Measurements from ENCODE around the gene IQCC.

IQCC gene

DNA sequence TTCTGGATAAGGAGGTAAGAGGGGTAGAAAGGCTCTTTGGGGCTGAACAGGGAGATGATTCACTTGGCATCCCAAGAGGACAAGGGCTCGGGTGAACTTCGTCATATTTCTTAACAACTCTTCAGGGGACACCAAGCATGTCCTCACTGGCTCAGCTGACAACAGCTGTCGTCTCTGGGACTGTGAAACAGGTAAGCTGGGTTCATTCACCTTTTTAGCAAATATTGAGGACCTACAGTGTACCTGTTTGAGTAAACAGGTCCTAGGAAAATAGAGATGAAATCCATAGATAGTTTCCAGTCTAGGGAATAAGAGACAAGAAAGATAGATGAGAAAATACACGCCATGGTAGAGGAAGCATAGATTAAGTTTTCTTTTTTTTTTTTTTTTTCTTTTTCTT lies 18.8 kb downstream of the IQCC start:
- DNase-seq: no peak

DNA sequence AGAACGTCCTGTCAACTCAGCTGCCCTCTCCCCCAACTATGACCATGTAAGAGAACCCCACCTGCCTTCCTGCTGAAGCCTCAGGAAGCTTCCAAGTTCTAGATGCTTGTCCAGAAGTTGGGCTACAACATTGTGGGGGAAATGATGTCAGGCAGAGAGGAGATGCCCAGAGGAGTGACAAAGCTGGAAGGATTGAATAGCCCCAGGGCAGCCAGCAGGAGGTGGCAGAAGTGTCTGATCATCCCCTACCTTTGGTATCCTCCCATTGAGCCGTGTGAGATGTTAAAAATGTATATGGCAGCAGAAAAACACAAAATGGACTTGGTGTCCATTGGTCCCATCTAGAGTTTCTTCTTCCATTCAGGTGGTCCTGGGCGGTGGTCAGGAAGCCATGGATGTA lies 23.3 kb downstream of the IQCC start:
- DNase-seq: no peak

DNA sequence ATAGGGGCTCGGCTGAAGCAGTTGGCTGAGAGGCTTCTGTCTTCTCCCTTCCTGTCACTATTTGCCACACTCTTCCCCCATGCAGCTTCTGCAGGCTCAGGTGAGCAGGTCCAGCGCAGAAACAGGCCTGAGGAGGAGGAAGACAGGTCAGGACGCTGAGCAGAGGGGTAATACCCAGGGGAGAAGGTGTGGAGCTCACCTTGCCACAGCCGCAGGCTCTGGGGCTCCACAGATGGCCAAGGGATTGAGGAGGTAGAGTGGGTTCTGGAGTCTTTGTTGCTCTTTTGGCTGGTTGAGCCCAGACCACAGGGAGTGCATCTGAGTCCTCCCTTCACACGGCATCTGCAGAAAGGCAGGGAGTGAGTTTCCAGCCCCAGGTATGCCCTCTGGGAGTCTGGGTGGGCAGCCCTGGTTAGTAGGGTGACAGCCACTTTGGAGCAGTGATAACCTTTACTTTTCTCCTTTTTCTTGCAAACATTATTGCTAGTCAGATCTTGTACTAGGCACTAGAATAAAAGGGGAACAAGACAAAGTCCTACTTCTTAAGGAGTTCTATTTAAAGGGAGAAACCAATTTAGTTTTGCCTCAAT lies 26.5 kb downstream of the IQCC start:
- no peak for DNase-seq

DNA sequence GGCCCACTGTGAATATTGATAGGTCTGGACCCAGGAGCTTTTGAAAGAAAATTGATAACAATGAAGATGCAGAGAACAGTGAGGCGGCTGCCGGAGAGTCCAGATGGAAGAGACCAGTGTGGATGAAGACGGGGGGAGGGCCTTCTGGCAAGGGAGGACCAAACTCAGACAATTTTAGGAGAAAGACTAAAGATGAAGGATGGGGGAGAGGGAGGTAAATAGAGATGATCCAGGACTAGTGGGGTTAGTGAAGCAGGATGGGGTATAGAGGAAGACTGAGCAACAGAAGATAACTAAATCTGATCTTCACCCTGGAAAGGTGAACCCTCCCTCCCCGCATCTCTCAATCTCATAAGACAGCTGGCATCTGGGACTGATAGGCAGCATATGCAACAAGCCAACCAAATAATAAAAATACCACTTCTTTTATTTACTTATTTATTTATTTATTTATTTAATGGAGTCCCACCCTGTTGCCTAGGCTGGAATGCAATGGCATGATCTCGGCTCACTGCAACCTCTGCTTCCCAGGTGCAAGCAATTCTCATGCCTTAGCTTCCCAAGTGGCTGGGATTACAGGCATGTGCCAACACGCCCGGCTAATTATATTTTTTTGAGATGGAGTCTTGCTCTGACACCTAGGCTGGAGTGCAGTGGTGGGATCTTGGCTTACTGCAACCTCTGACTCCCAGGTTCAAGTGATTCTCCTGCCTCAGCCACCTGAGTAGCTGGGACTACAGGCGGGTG lies 27.3 kb downstream of the IQCC start:
- no peak for DNase-seq

DNA sequence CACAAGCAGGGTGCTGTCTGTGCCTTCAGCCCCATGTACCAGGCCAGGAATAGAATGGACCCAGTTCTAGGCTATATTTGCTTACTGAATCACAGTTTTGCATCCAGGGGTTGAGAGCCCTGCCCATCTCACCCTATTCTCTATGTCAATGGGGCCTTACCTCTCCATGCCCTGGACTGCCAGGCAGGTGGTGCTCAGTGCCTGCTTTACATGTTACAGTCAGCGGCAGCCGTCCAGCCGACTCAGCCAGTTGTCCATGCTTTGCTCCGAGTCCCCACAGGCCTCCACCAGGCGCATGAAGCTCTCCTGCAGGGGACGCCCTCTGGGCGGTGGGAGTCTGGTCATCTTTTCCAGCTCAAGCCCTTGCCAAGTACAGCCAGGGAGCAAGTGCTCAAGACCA lies 29.3 kb downstream of the IQCC start:
- no peak for DNase-seq

DNA sequence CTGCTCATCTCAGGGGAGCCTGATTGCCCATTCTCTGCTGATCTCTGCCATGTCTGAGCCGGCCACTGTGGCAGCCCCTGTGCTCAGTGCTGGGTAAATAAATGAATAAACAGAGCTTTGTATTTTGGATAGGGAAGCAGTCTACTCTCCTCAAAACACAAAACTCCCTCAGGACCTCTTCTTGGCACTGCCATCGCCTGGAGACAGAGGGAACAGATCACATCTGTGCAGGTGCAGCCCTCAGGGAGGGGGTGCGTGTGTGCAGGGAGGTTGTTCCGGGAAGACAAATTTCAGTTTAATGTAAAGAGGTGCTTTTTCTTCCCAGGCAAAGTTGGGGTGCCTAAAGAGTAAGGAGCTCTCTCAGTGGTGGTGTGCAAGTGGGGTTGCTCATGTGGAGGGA lies 33.9 kb downstream of the IQCC start:
- DNase-seq: no peak

DNA sequence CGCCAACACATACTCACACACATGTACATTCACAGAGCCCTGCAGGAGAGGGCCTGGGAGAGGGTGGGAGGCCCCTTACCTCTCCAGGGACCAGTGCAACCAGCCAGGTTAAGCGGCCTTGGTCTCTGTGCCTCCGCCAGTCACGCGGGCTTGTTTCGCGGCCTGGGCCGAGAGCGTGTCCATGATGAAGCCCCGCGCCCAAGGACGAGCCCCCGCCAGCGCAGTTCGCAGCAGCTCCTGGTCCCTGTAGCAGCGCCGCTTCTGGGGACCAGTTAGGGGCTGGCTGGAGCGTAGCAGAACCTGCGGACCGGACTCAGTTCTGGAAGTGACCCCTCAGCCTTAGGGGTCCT lies 34.3 kb downstream of the IQCC start:
- DNase-seq: no peak

DNA sequence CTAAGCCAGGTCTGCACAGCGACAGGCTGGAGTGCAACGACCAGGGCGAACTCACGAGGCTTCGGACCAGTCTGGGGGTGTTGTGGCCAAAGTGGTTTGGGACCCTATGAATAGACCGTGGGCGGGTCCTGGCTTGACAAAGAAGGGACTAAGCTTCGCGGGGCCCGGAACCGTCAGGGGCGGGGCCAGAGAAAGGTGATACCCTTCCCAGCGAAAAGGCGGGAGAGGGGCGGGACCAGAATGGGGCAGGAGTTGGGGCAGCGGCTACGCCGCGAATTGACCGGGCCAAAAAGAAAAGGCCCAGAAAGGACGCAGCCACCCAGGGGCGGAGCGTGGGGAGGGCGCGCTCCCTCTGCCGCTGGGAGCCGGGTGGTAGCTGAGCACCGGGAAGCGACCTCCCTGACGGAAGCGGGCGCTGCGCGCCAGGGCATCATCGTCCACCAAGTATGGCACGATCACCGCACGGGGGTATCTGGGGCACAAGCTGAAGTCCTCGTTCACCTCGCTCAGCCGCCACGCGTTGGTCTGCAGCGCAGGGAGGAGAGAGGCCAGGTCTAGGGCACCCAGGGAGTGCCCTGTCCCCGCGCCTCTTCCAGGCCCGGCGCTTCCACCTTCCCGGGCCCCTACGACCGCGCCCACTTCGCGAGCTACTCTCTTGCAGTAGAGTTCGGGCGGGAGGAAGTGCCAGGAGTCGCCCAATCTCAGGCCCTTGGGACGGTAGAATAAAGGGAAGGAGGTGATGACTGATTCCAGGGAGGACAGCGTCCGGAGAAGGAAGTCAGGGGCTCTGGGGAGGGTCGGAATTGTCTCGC lies 34.9 kb downstream of the IQCC start:
- peak; percentile 55 for DNase-seq

DNA sequence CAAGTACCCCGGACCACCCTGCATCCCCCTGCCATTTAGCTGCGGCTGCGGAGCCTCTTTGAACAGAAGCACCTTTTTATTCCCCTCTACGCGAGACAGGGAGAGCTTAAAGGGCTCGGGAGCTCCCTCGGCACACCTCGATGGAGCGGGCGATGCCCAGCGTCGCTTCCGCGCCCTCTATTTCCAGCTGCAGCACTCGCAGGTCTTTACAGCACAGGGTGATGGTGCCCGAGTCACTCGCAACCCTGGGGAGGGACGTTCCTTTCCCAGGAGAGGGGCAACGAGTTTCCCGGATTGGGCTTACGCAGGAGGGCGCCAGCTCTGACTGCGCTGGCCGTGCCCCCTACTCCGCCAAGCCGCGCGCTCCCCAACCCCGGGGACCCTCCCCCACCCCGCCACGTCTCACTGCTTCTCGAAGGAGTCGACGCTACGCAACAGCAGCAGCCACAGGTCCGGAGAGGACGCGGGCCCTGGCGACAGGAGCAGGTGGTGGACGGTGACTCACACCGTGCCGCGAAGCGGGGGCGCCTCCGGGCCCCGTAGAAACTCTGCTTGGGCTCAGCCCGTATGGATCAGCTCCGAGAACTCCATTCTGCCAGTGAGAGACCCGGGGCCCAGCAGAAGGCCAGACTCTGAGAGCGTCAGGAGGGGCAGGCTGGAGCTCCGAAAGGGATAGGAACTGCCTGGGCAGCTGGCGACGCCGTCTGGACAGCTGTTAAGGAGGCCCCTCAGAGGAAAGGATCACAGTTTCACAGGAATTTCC lies 35.7 kb downstream of the IQCC start:
- peak; percentile 42 for DNase-seq

DNA sequence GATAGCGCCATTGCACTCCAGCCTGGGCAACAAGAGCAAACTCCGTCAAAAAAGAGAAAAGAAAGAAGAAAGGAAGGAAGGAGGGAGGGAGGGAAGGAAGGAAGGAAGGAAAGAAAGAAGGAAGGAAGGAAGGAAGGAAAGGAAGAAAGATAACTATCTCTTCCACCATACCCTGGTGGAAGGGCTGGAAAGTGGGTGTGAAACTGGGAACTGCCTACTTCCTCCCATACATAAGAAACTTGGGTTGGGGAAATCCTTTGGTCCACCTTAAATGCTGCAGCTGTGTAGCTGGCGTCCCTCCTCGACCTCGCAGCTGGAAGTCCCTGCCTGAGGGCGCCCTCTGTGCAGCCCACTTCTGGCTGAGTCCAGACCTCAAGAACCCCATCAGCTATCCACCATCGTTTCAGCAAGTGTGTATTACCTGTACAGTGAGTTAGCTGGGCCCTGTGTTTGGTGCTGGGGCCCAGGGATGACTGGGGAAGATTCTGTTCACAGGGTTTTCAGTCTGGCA lies 36.9 kb downstream of the IQCC start:
- DNase-seq: no peak

DNA sequence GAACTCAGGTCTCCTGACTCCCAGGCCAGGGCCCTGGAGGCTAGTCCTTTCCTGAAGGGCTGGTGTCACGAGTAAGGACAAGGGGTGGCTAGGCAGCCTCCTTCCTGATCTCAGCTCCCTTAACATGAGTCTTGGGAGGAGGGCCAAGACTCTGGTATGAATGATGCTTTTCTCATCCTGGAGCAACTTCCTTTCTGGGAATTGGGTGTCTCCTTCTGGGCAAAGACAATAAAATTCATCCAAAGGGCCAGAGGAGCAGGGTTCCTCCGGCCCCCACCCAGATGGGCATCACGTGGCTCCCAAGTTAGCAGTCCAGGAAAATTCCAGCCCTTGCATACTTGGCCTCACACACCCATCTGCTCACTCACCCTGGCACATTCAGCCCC lies 41.4 kb downstream of the IQCC start, which contains the start of gene FAM167B:
Gene FAM167B, plus strand, starts transcription at position 335 of the 386 bp plus-strand sequence. CDS start 200 bp downstream, outside the sequence.
- no peak for DNase-seq

DNA sequence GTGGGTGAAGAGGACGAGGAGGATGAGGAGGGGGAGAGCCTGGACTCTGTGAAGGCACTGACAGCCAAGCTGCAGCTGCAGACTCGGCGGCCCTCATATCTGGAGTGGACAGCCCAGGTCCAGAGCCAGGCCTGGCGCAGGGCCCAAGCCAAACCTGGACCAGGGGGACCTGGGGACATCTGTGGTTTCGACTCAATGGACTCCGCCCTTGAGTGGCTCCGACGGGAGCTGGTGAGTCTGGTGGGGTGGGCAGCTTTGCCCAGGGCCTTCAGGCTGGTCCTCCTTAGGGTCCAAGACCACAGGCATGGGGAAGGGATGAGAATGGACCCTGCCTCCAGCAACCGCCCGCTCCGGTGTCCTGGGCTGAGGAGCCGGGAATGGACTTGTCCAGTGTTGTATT lies 42.0 kb downstream of the IQCC start:
- no peak for DNase-seq

DNA sequence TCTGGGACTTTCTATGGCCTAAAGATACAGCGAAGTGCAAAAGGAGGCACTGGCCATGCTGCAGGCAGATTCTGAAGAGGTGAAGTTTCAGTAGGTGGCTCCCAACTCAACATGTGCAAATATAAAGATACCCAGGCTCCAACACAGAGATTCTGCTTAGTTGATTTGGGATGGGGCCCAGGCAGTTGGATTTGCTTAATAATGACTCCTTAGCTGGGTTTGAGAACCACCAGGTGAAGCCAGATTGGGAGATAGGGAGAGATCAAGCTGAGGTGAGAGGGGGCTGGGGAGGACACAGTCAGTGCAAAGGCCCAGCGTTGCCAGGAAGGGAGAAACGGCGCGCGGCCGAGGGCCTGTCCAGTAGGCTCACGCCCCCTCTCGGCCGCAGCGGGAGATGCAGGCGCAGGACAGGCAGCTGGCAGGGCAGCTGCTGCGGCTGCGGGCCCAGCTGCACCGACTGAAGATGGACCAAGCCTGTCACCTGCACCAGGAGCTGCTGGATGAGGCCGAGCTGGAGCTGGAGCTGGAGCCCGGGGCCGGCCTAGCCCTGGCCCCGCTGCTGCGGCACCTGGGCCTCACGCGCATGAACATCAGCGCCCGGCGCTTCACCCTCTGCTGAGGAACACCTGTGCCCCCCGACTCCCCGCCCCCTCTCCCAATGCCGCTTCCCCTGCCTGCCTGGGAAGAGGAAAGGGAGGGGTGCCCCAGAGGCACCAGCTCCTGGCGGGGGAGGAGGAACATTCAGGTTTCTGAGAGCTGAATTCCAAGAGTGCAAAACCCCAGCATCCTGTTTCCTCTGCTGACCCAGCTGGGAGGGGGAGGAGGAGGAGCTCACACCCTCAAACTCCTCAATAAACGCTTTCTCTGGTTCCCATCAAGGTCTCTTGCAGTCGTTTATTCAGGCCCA lies 42.8 kb downstream of the IQCC start:
- DNase-seq: peak; percentile 81

DNA sequence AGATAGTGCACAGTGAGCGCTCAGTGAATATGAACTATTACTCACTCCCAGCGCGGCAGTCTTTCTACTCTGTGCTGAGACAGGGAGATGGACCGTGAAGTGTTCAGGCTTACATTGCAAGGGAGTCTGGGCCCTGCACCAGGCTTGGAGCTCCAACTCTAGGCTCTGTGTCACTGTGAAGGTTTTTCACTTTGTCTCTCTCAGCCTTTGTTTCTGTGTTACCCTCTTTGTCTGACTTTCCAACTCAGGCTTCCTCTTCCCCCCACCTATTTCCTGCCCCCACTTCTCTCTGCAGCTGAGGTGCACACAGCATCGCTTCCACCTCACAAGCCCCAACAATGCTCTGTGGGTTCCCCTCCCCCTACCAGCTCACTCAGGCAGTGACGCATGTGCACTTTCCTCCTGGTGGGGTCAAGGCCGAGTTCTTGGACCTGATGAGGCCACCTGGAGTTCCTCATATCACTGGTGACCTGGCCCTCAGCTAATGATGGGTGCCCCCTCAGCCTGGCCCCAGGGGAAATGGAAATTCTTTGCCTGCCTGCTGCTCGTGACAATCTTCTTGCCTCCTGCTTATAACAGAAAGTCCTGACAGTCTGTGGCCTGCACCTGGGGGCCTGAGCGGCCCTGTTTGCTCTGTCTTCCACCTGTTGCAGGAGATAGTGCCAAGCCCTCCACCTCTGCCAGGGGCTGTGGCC lies 44.5 kb downstream of the IQCC start:
- DNase-seq: peak; percentile 25

DNA sequence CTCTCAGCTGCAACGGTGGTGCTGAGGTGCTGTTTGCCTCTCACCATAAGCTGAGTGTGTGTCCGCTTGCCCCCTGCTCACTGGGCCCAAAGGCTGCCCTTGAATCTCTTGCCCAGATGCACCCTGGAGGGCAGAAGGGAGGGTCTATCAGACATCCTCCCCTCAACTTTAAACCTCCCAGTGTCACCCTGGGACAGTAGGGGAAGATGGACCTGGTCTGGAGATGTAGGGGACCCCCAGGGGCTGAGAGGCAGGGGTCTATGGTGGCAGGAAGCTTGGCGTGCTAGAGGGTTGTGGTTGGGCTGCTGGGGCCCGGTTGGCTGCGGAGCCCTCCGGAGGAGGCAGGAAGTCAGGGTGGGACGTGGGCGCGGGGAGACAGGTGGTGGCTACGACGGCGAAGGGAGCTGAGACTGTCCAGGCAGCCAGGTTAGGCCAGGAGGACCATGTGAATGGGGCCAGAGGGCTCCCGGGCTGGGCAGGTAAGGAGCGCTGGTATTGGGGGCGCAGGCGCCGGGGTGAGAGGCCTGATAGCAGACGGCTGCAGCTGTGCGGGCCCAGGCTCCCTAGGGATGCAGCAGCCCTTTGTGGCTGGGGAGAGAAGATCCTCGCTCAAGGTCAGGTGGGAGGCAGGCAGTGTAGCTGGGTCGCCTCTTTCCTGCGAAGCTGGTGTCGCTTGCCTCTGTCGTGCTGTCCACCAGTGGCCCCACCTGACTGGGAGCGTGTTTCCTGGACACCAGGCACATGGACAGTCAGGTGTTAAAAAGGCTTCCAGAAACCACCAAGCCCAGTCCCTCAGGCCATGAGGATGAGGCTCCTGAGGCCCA lies 45.6 kb downstream of the IQCC start, which contains the start of gene LCK:
Gene LCK, plus strand, starts transcription at position 373 of the 824 bp plus-strand sequence. CDS start 23,065 bp downstream, outside the sequence.
- DNase-seq: no peak

DNA sequence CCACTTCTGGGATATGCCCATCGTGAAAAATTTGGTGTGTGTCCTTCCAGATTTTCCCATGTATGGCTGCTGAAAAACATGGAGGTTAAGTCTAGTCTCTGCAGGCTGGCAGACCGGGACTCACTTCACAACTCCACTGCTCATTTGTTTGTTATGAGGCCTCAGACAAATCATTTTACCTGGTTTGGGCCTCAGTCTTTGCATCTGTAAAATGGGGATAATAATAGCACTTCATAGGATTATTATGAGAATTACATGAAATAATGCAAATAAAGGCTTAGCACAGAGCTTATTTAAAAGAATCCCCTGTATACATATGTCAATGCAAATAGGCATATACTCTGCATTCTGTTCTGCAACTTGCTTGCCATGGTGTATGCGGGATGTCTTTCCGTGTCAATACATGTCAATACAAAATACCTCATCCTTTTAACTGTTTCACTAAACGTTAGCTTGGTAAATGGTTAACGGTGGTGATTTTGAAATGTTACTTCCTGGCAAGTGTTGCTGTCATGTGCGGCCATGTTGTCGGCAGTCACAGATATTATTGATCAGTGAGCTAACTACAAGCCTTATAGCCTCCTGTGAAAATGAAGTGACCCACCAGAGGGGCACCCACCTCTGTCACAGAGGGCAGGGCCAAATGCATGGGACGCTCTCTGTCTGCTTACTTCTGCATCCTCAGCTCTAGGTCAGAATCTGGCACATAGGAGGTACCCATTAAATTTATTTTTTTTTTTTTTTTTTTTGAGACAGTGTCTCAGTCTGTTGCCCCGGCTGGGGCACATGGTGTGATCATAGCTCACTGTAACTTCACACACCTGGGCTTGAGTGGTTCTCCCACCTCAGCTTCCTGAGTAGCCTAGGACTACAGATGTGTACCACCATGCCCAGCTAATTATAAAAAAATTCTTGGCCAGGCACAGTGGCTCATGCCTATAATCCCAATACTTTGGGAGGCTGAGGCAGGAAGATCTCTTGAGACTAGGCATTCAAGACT lies 49.9 kb downstream of the IQCC start:
- DNase-seq: no peak

DNA sequence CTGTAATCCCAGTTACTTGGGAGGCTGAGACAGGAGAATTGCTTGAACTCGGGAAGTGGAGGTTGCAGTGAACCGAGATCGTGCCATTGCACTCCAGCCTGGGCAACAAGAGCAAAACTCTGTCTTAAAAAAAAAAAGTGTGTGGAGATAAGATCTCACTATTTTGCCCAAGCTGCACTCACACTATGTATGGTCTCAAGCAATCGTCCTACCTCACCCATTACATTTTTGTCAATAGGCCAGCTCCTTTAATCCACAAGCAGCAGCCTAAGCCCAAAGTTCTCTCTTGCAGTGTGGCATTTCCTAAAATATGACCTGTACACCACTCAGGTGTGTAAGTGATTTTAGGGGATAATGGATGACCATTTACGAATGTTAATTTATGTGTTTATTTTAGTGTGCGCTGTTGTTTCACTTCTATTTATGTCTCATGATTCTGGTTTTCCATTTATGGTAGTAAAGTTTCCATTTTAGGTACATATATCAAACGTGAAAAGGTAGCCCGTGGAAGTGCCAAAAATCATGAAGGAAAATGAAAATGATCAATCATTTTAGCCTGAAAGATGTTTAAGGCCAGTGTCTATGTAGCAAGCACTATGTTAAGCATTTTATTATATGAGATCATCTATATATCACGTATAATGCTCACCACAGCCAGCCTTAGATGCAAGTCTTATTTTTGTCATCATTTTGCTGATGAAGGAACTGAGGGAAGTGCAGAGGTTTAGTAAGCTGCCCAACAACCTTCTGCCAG lies 51.2 kb downstream of the IQCC start:
- no peak for DNase-seq

DNA sequence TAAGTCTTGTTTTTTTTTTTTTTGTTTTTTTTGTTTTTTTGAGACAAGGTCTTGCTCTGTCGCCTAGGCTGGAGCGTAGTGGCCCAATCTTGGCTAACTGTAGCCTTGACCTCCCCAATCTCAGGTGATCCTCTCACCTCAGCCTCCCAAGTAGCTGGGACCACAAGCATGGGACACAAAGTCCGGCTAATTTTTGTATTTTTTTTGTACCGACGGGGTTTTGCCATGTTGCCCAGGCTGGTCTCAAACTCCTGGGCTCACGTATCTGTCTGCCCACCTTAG lies 51.7 kb downstream of the IQCC start:
- DNase-seq: no peak

All from hematopoietic multipotent progenitor cell treated with erythropoietin and hydrocortisone succinate and interleukin-3 and kit ligand, for 6 days (in vitro differentiated cells).